Body of pancreas (tissue), 4 donors: ENCODE measurements around the gene LAMA5.

Experiments used
- CTCF ChIP-seq, 7 experiments: fragments of 450-650 bp in 4 of 7; fragments of 200-600 bp in 3 of 7; sonication (generic) in 3 of 7; IDR thresholded peaks; one replicate each; pipeline ENCODE4 v1.5.1; 2016 to 2019; ENCODE audit warnings: antibody characterized with exemption in 7 of 7
- POLR2A ChIP-seq, 3 donors: fragments of 450-650 bp; IDR thresholded peaks; one replicate each; pipeline ENCODE4 v1.6.1; 2016; ENCODE audit warnings: antibody characterized with exemption in 3 of 3, mild to moderate bottlenecking in 2 of 3

DNA sequence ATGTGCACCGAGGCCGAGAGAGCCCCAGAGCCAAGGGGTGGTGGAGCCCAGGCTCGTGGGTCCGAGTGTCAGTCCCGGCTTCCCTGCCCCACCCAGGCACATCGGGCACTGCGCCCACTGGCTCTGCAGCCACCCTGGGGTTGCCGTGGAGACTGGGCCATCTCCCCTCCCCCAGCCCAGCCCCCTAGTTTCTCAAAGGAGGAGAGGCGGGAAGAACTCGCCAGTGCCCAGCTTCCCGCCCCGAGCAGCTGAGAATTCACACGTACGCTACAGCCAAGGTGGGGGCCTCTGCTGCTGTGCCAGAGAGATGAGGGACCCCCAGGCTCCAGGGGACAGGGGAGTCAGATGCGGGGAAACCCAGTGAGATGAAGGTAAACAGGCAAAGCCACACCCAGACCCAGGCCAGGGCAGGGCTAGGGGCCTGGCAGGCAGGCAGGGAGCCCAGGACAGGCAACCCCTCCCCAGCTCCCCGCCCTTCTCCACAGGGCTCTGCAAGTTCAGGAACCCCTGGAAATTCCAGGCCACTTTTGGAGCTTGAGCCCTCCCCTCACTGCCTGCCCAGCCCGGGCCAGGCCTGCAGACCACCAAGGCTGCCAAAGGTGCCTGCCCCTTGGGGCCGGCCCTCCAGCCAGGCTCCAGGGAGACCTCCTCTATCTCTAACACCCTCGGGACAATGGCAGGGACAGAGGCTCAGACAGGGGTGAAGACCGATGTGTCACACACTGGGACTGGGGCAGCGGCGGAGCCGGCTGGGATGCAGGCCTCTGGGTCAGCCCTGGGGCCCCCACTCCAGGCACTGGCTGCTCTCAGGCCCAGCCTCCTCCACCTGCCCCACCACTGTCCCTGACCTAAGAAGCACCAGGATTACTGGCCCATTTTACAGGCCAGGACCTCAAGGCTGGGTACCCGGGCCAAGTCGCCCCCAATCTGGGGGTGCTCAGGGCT is 6.0 kb downstream of the LAMA5 start:
- TF ChIP-seq CTCF (IDR thresholded peaks at IDR 0.05) (no peak), POLR2A (IDR thresholded peaks at IDR 0.05) (no peak)
